Fibroblast of gingiva (primary cell): ENCODE measurements around the gene ADAMTSL2.

Experiments used
- DNase-seq: peaks from one replicate; pipeline ENCODE4 v3.0.0-alpha.2; 2011; ENCODE audit warnings: low read depth

The ADAMTSL2 gene

GRCh38 chr9:133575186-133576030, 40.9 kb downstream of the ADAMTSL2 start:
- no peak for DNase-seq

- DNase-seq: no peak
These were observed 41.7 kb downstream of the ADAMTSL2 start for GRCh38 chr9:133576031-133576874.

GRCh38 chr9:133576875-133577736, 42.6 kb downstream of the ADAMTSL2 start:
- no peak for DNase-seq

GRCh38 chr9:133577737-133578112, 43.2 kb downstream of the ADAMTSL2 start:
- no peak for DNase-seq

- no peak for DNase-seq
These were observed 44.3 kb downstream of the ADAMTSL2 start for GRCh38 chr9:133578524-133579441.

- no peak for DNase-seq
These were observed 45.3 kb downstream of the ADAMTSL2 start for GRCh38 chr9:133579601-133580418.

- DNase-seq: no peak
These were observed 45.9 kb downstream of the ADAMTSL2 start for GRCh38 chr9:133580419-133580738.

- DNase-seq: no peak
These were observed 46.5 kb downstream of the ADAMTSL2 start for GRCh38 chr9:133581011-133581410.

GRCh38 chr9:133581513-133582343, 47.2 kb downstream of the ADAMTSL2 start:
- no peak for DNase-seq

- DNase-seq: no peak
These were observed 48.1 kb downstream of the ADAMTSL2 start for GRCh38 chr9:133582501-133583045.

- no peak for DNase-seq
These were observed 48.6 kb downstream of the ADAMTSL2 start for GRCh38 chr9:133583111-133583510.

- DNase-seq: no peak
These were observed 49.1 kb downstream of the ADAMTSL2 start for GRCh38 chr9:133583586-133583985.

GRCh38 chr9:133584167-133584558, 49.7 kb downstream of the ADAMTSL2 start:
- DNase-seq: no peak

- no peak for DNase-seq
These were observed 50.3 kb downstream of the ADAMTSL2 start for GRCh38 chr9:133584559-133585476.

GRCh38 chr9:133585481-133586351, 51.2 kb downstream of the ADAMTSL2 start:
- no peak for DNase-seq

GRCh38 chr9:133587051-133587450, 52.5 kb downstream of the ADAMTSL2 start:
- no peak for DNase-seq

- DNase-seq: no peak
These were observed 53.0 kb downstream of the ADAMTSL2 start for GRCh38 chr9:133587466-133587865.
